Right atrium auricular region (tissue), 2 donors: ENCODE results near the gene GPHN. TPM values are rescaled to one million over a fixed set of nuclear protein-coding genes. Genes with fewer than 3 reads are reported as not detected.

Source experiments
- DNase-seq: peaks from one replicate; pipeline ENCODE4 v3.0.0-alpha.2; 2019; ENCODE audit warnings: low spot score
- H3K27ac ChIP-seq, 2 donors: fragments of 200-600 bp; sonication (generic); 1 replicate in 1 of 2; 2 replicates in 1 of 2; pipeline ENCODE4 v1.5.1; 2016 to 2019
- H3K27me3 ChIP-seq, 2 donors: fragments of 200-600 bp; sonication (generic); one replicate each; pipeline versions ENCODE4 v1.5.1 to v1.6.0; 2017 to 2019
- H3K36me3 ChIP-seq: fragments of 200-600 bp; sonication (generic); one replicate; pipeline ENCODE4 v1.5.1; 2016
- H3K4me1 ChIP-seq, 2 donors: fragments of 200-600 bp; sonication (generic); one replicate each; pipeline versions ENCODE4 v1.5.1 to v1.6.0; 2017 to 2019
- H3K4me3 ChIP-seq, 2 donors: fragments of 200-600 bp; sonication (generic); 1 replicate in 1 of 2; 2 replicates in 1 of 2; pipeline ENCODE4 v1.5.1; 2017 to 2019; ENCODE audit warnings: mild to moderate bottlenecking in 1 of 2, moderate library complexity in 1 of 2
- H3K9me3 ChIP-seq, 2 donors: fragments of 200-600 bp; sonication (generic); one replicate each; pipeline ENCODE4 v1.5.1; 2019
- CTCF ChIP-seq, 2 donors: fragments of 200-600 bp; sonication (generic); IDR thresholded peaks; one replicate each; pipeline ENCODE4 v1.5.1; 2019; ENCODE audit warnings: antibody characterized with exemption in 2 of 2
- total RNA-seq, 2 donors: library from RNA; depleted of rRNA; stranded (reverse); fragments of >200 nt; gene quantifications; one replicate each; pipeline ENCODE4 v1.1.0, GENCODE V29; 2016

GPHN gene
- total RNA-seq, 2 donors from 2014 or later: 14.9 TPM

- no peaks in the 10 kb centered on the region for H3K36me3 ChIP-seq
- H3K4me1 ChIP-seq: peaks cover 0 to 13% of the 10 kb centered on the region in 2 donors
- H3K27me3 ChIP-seq: no peaks in the 10 kb centered on the region
- no peak overlapping the region for H3K4me3 ChIP-seq
- no peaks in the 10 kb centered on the region for H3K9me3 ChIP-seq
- no peak for DNase-seq
- H3K27ac ChIP-seq: no peak overlapping the region
- TF ChIP-seq CTCF (IDR thresholded peaks at IDR 0.05): no peak
Measured at GRCh38 chr14:66485029-66485428, 22.9 kb upstream of the GPHN start.

GRCh38 chr14:66485910-66486421 lies 22.0 kb upstream of the GPHN start, which contains the start of gene CCDC196:
Gene CCDC196, plus strand, starts transcription at chr14:66486371. Its CDS starts 132 bp downstream, at chr14:66486503.
- Histone ChIP-seq H3K4me3 (no peak within 1 kb of the TSS), H3K27ac (no peak within 1 kb of the TSS), H3K36me3 (no peaks in the 10 kb centered on the region), H3K4me1 (peaks cover 0 to 13% of the 10 kb centered on the region in 2 donors), H3K27me3 (no peaks in the 10 kb centered on the region), H3K9me3 (no peaks in the 10 kb centered on the region)
- DNase-seq: no peak
- no peak for TF ChIP-seq CTCF (IDR thresholded peaks at IDR 0.05)

GRCh38 chr14:66487164-66487563 lies 20.8 kb upstream of the GPHN start:
- no peak overlapping the region for H3K4me3 ChIP-seq
- H3K27ac ChIP-seq: no peak overlapping the region
- DNase-seq: no peak
- H3K9me3 ChIP-seq: no peaks in the 10 kb centered on the region
- H3K4me1 ChIP-seq: peaks cover 0 to 13% of the 10 kb centered on the region in 2 donors
- no peaks in the 10 kb centered on the region for H3K27me3 ChIP-seq
- H3K36me3 ChIP-seq: no peaks in the 10 kb centered on the region
- no peak for TF ChIP-seq CTCF (IDR thresholded peaks at IDR 0.05)

GRCh38 chr14:66490143-66491111 lies 17.5 kb upstream of the GPHN start:
- H3K27ac ChIP-seq: no peak overlapping the region
- H3K4me3 ChIP-seq: no peak overlapping the region
- no peaks in the 10 kb centered on the region for H3K27me3 ChIP-seq
- no peak for TF ChIP-seq CTCF (IDR thresholded peaks at IDR 0.05)
- H3K9me3 ChIP-seq: no peaks in the 10 kb centered on the region
- DNase-seq: no peak
- no peaks in the 10 kb centered on the region for H3K36me3 ChIP-seq
- H3K4me1 ChIP-seq: no peaks in the 10 kb centered on the region

- no peak for DNase-seq
- Histone ChIP-seq H3K9me3 (no peaks in the 10 kb centered on the region), H3K27me3 (no peaks in the 10 kb centered on the region), H3K4me3 (no peak overlapping the region), H3K36me3 (no peaks in the 10 kb centered on the region), H3K27ac (no peak overlapping the region), H3K4me1 (peaks cover 0 to 8% of the 10 kb centered on the region in 2 donors)
- no peak for TF ChIP-seq CTCF (IDR thresholded peaks at IDR 0.05)
Measured at GRCh38 chr14:66493750-66494149, 14.2 kb upstream of the GPHN start.
